GM10248 (cell line): ENCODE results near the gene RNLS.
A peak's percentile ranks its signal among the peaks of the same experiment; 100 is the strongest.

Experiments
- CTCF ChIA-PET: fragments of 300-600 bp; sonication (Branson Sonifier 250); formaldehyde crosslinking; extraction: SDS; loops from one replicate; lab custom pipeline; 2021; ENCODE audit warnings: antibody characterized with exemption; lab: Yijun Ruan, JAX
- POLR2A ChIA-PET: fragments of 350-650 bp; sonication (Branson Sonifier 250); formaldehyde crosslinking; extraction: SDS; loops from one replicate; lab custom pipeline; 2020; ENCODE audit warnings: antibody characterized with exemption; lab: Yijun Ruan, JAX
- DNase-seq: peaks from one replicate; pipeline ENCODE4 v3.0.0; 2012; ENCODE audit errors: extremely low spot score
- TF ChIP-seq, protein P1 (sequence below): IDR thresholded peaks from 2 replicates; pipeline ENCODE4 v1.5.1; 2012; ENCODE audit warnings: mild to moderate bottlenecking, low read depth; ENCODE audit errors: extremely low read depth, missing control alignments, control extremely low read depth

RNLS gene

GRCh38 chr10:88616250-88616977, 33.3 kb upstream of the RNLS start:
- ChIA-PET POLR2A (no interaction called here), CTCF (interaction anchor here (1.0 to 1.5 kb wide), 6 partner anchors 19 to 317 kb away, joined by 3 to 5 read pairs (median 4); partner anchors contain the start of gene RNLS)
- no peak for DNase-seq
- TF ChIP-seq, protein P1, sequence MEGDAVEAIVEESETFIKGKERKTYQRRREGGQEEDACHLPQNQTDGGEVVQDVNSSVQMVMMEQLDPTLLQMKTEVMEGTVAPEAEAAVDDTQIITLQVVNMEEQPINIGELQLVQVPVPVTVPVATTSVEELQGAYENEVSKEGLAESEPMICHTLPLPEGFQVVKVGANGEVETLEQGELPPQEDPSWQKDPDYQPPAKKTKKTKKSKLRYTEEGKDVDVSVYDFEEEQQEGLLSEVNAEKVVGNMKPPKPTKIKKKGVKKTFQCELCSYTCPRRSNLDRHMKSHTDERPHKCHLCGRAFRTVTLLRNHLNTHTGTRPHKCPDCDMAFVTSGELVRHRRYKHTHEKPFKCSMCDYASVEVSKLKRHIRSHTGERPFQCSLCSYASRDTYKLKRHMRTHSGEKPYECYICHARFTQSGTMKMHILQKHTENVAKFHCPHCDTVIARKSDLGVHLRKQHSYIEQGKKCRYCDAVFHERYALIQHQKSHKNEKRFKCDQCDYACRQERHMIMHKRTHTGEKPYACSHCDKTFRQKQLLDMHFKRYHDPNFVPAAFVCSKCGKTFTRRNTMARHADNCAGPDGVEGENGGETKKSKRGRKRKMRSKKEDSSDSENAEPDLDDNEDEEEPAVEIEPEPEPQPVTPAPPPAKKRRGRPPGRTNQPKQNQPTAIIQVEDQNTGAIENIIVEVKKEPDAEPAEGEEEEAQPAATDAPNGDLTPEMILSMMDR: no peak

GRCh38 chr10:88608780-88609179, 25.7 kb upstream of the RNLS start:
- CTCF ChIA-PET: interaction anchor here (1.3 to 1.7 kb wide), 2 partner anchors 28 to 202 kb away, joined by 3 read pairs; no protein-coding TSS in a partner anchor
- POLR2A ChIA-PET: no interaction called here
- no peak for DNase-seq
- TF ChIP-seq, protein P1: no peak

DNA sequence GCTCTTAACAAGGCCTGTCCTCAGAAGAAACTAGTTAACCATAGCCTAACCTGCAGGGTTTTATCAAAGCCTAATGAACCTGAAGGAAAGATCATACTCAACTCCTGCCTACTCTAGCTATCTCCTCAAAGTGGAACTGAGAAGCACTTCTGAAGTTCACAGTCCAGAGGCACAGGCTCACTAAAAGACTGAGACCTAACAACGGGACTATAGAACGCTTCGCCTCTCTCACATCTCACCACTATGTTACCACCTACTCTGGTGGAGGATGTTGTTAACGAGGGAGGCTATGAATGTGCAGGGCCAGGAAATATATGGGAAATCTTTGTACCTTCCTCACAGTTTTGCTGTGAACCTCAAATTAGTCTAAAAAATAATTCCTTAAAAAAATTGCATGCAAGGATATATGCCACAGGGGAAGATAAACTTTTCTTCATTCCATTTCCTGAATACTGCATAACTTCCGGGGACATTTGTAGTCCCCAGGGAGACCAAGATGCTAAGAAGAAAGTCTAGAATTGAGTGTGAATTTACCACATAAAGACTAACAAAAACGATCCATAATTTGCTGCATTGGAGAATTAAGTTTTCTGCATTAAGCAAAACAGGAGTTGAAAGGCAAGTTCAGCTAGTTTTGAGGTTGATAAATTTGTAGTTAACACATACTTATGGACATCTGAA, 25.1 kb upstream of the RNLS start:
- ChIA-PET POLR2A (no interaction called here), CTCF (interaction anchor here (1.3 to 1.7 kb wide), 2 partner anchors 28 to 203 kb away, joined by 3 read pairs; no protein-coding TSS in a partner anchor)
- TF ChIP-seq, protein P1: no peak
- no peak for DNase-seq

DNA sequence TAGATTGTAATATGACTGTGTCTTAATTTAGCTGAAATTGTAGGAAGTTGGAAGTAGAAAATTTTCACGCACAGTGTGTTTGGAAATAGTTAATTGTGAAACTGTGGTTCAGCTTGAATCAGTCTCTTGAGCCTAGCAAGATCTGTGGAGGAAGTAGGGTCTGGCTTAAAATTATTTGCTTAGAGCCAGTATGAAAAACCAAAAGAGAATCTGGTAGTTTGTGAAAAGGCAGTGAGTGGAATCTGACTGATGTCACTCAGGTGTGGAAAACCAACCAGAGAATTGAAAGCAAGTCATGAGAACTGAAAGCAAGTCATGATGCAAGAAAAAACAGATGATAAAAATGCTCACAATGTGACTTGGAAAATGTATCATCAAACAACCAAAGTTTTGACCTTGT, 14.9 kb upstream of the RNLS start:
- peak; percentile 31 for DNase-seq
- ChIA-PET CTCF (interaction anchor here (1.6 to 2.3 kb wide), 3 partner anchors 9 to 238 kb away, joined by 5 to 12 read pairs (median 5); partner anchors contain the start of gene RNLS), POLR2A (no interaction called here)
- TF ChIP-seq, protein P1: no peak

DNA sequence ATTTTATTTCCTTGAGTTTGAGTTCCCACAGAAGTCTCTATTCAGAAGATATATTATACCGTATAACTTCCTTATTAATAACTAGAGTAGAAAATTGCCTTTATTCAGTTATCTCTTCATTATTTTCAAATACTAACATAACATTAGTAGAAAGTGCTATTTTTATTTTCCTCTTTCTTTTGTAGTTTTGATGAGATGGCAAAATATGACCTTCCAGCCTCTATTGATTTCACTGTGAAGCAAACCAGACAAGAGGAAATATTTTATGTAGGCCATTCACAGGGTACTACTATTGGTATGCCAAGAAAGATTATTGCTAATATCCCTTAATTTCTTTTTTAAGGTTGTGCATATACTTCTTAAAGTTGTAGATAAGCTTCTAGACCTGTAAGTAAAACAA, 11.4 kb upstream of the RNLS start:
- ChIA-PET CTCF (interaction anchor here (1.1 to 3.0 kb wide), 2 partner anchors 10 to 11 kb away, joined by 4 to 9 read pairs; partner anchors contain the start of gene RNLS), POLR2A (no interaction called here)
- TF ChIP-seq, protein P1: no peak
- DNase-seq: no peak

GRCh38 chr10:88592906-88593305, 9.8 kb upstream of the RNLS start:
- TF ChIP-seq, protein P1: no peak
- CTCF ChIA-PET: interaction anchor here (1.1 to 2.7 kb wide), 5 partner anchors 10 to 28 kb away, joined by 3 to 14 read pairs (median 5); partner anchors contain the start of gene RNLS
- no peak for DNase-seq
- POLR2A ChIA-PET: no interaction called here
